Heart left ventricle (tissue), 13 donors: ENCODE data around the gene PAIP2B.

Experiments
- POLR2A ChIP-seq, 2 donors: fragments of 450-650 bp; IDR thresholded peaks; one replicate each; pipeline ENCODE4 v1.6.1; 2017; ENCODE audit warnings: antibody characterized with exemption in 2 of 2, mild to moderate bottlenecking in 2 of 2, moderate library complexity in 2 of 2
- TF ChIP-seq, protein P1 (sequence below), 12 donors: fragments of 200-600 bp; sonication (generic) in 4 of 12; IDR thresholded peaks; one replicate each; pipeline versions ENCODE4 v1.5.0 to v1.8.0; 2018 to 2022; ENCODE audit warnings: antibody characterized with exemption in 12 of 12, mild to moderate bottlenecking in 5 of 12
- donor health status: ischemic (EF 13 %, LVEDD 7.1; RV severe dilation, severe dysfunction).
- donor health status: DM: no; HTN: yes; CAD: no.
- donor health status: DM: no; HTN: no; CAD: no.
- donor health status: ischemic (EF 25% LVEDD 6.9; RV normal size, moderate dysfunction).
- donor health status: ischemic (EF 25% LVEDD 5.7; RV mildly dilated, moderate dysfunction).
- donor health status: ischemic (EF 35%, LVEDD 5.7; RV mildly dilated, moderate dysfunction).
- donor health status: nonischemic (EF 11% LVEDD 7.7; RV severe dilation, severe dysfunction).
- donor health status: DM: yes; HTN: yes; CAD: no.
- donor health status: PGD.
- donor health status: ischemic (EF 29% LVEDD 5.4; RV normal size, mild dysfunction).
- donor health status: nonischemic (EF 23%, LVEDD 6.1; RV moderate dilation, normal function).

- TF ChIP-seq, protein P1, sequence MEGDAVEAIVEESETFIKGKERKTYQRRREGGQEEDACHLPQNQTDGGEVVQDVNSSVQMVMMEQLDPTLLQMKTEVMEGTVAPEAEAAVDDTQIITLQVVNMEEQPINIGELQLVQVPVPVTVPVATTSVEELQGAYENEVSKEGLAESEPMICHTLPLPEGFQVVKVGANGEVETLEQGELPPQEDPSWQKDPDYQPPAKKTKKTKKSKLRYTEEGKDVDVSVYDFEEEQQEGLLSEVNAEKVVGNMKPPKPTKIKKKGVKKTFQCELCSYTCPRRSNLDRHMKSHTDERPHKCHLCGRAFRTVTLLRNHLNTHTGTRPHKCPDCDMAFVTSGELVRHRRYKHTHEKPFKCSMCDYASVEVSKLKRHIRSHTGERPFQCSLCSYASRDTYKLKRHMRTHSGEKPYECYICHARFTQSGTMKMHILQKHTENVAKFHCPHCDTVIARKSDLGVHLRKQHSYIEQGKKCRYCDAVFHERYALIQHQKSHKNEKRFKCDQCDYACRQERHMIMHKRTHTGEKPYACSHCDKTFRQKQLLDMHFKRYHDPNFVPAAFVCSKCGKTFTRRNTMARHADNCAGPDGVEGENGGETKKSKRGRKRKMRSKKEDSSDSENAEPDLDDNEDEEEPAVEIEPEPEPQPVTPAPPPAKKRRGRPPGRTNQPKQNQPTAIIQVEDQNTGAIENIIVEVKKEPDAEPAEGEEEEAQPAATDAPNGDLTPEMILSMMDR (IDR thresholded peaks at IDR 0.05) = no peak
- TF ChIP-seq POLR2A (IDR thresholded peaks at IDR 0.05) = no peak
Measured at GRCh38 chr2:71261534-71261933, 34.6 kb upstream of the PAIP2B start.
